Right atrium auricular region (tissue), 2 donors: ENCODE results near the gene CHN1. TPM values are rescaled to one million over a fixed set of nuclear protein-coding genes. Genes with fewer than 3 reads are reported as not detected.

Source experiments
- DNase-seq: peaks from one replicate; pipeline ENCODE4 v3.0.0-alpha.2; 2019; ENCODE audit warnings: low spot score
- H3K27ac ChIP-seq, 2 donors: fragments of 200-600 bp; sonication (generic); 1 replicate in 1 of 2; 2 replicates in 1 of 2; pipeline ENCODE4 v1.5.1; 2016 to 2019
- H3K27me3 ChIP-seq, 2 donors: fragments of 200-600 bp; sonication (generic); one replicate each; pipeline versions ENCODE4 v1.5.1 to v1.6.0; 2017 to 2019
- H3K36me3 ChIP-seq: fragments of 200-600 bp; sonication (generic); one replicate; pipeline ENCODE4 v1.5.1; 2016
- H3K4me1 ChIP-seq, 2 donors: fragments of 200-600 bp; sonication (generic); one replicate each; pipeline versions ENCODE4 v1.5.1 to v1.6.0; 2017 to 2019
- H3K4me3 ChIP-seq, 2 donors: fragments of 200-600 bp; sonication (generic); 1 replicate in 1 of 2; 2 replicates in 1 of 2; pipeline ENCODE4 v1.5.1; 2017 to 2019; ENCODE audit warnings: mild to moderate bottlenecking in 1 of 2, moderate library complexity in 1 of 2
- H3K9me3 ChIP-seq, 2 donors: fragments of 200-600 bp; sonication (generic); one replicate each; pipeline ENCODE4 v1.5.1; 2019
- CTCF ChIP-seq, 2 donors: fragments of 200-600 bp; sonication (generic); IDR thresholded peaks; one replicate each; pipeline ENCODE4 v1.5.1; 2019; ENCODE audit warnings: antibody characterized with exemption in 2 of 2
- total RNA-seq, 2 donors: library from RNA; depleted of rRNA; stranded (reverse); fragments of >200 nt; gene quantifications; one replicate each; pipeline ENCODE4 v1.1.0, GENCODE V29; 2016

Gene CHN1
- total RNA-seq, 2 donors from 2014 or later: 4.1 to 9.3 TPM

GRCh38 chr2:174762464-174762863 lies 242.7 kb downstream of the CHN1 start:
- no peak overlapping the region for H3K27ac ChIP-seq

GRCh38 chr2:174761837-174762236 lies 243.3 kb downstream of the CHN1 start:
- Histone ChIP-seq H3K36me3 (no peaks in the 10 kb centered on the region), H3K27ac (no peak overlapping the region), H3K27me3 (no peaks in the 10 kb centered on the region), H3K4me1 (no peaks in the 10 kb centered on the region), H3K9me3 (no peaks in the 10 kb centered on the region), H3K4me3 (no peak overlapping the region)
- no peak for TF ChIP-seq CTCF (IDR thresholded peaks at IDR 0.05)
- no peak for DNase-seq

More at GRCh38 chr2:174762464-174762863, 242.7 kb downstream of the CHN1 start:
- H3K27me3 ChIP-seq: no peaks in the 10 kb centered on the region
- DNase-seq: no peak
- no peak for TF ChIP-seq CTCF (IDR thresholded peaks at IDR 0.05)
- H3K4me1 ChIP-seq: no peaks in the 10 kb centered on the region
- H3K9me3 ChIP-seq: no peaks in the 10 kb centered on the region
- H3K36me3 ChIP-seq: no peaks in the 10 kb centered on the region
- no peak overlapping the region for H3K4me3 ChIP-seq

- no peaks in the 10 kb centered on the region for H3K4me1 ChIP-seq
These were observed 244.2 kb downstream of the CHN1 start for GRCh38 chr2:174760845-174761473.

GRCh38 chr2:174759381-174760065 lies 245.7 kb downstream of the CHN1 start:
- Histone ChIP-seq H3K36me3 (no peaks in the 10 kb centered on the region), H3K4me3 (no peak overlapping the region), H3K4me1 (no peaks in the 10 kb centered on the region), H3K27ac (no peak overlapping the region), H3K9me3 (no peaks in the 10 kb centered on the region), H3K27me3 (no peaks in the 10 kb centered on the region)
- no peak for DNase-seq
- no peak for TF ChIP-seq CTCF (IDR thresholded peaks at IDR 0.05)

More at GRCh38 chr2:174760845-174761473, 244.2 kb downstream of the CHN1 start:
- H3K4me3 ChIP-seq: no peak overlapping the region
- TF ChIP-seq CTCF (IDR thresholded peaks at IDR 0.05): no peak
- no peak overlapping the region for H3K27ac ChIP-seq
- H3K9me3 ChIP-seq: no peaks in the 10 kb centered on the region
- H3K27me3 ChIP-seq: no peaks in the 10 kb centered on the region
- DNase-seq: no peak
- no peaks in the 10 kb centered on the region for H3K36me3 ChIP-seq

GRCh38 chr2:174756743-174757142 lies 248.4 kb downstream of the CHN1 start:
- Histone ChIP-seq H3K27ac (no peak overlapping the region), H3K27me3 (no peaks in the 10 kb centered on the region), H3K36me3 (no peaks in the 10 kb centered on the region), H3K4me3 (no peak overlapping the region), H3K4me1 (no peaks in the 10 kb centered on the region), H3K9me3 (no peaks in the 10 kb centered on the region)
- DNase-seq: no peak
- TF ChIP-seq CTCF (IDR thresholded peaks at IDR 0.05): no peak
